ENCODE results near the gene PLPPR2.
"Not testable (repeated sequence)": the region's sequence is repeated elsewhere in the genome, so short reads cannot be mapped to it uniquely, and the experiment has no call there.

Gene PLPPR2

DNA sequence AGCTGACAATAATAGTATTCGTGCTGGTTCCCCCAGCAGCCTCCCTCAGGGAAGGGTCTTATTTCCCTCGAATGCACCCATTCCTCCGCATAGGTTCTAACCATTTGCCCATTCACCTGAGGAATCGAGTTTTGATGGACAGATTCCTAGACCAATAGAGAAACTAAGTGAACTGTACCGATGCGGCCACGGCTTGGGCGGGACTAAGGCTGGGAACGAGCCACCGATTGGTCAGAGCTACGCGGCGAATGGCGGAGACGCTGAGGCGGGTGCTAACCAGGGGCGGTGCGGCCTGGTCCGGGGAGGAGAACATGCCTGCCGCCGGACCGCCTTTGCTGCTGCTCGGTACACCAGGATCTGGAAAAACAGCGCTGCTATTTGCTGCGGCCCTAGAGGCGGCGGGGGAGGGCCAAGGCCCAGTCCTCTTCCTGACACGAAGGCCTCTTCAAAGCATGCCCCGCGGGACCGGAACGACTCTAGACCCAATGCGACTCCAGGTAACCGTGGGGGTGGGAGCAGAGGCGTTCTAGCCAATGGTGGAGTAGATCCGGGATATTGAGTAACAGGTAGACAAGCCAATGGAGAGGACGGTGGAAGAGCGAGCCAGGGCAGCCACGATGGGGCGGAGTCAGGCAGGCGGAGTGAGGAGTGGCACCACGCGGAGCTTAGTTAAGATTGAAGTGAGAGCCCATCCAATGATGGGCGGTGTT lies 19.4 kb downstream of the PLPPR2 start, which contains the start of gene SWSAP1:
Gene SWSAP1, plus strand, starts transcription at position 234 of the 710 bp plus-strand sequence. Its CDS starts 15 bp downstream, at position 249.
- DNase-seq: peak; percentile 99 to 100

DNA sequence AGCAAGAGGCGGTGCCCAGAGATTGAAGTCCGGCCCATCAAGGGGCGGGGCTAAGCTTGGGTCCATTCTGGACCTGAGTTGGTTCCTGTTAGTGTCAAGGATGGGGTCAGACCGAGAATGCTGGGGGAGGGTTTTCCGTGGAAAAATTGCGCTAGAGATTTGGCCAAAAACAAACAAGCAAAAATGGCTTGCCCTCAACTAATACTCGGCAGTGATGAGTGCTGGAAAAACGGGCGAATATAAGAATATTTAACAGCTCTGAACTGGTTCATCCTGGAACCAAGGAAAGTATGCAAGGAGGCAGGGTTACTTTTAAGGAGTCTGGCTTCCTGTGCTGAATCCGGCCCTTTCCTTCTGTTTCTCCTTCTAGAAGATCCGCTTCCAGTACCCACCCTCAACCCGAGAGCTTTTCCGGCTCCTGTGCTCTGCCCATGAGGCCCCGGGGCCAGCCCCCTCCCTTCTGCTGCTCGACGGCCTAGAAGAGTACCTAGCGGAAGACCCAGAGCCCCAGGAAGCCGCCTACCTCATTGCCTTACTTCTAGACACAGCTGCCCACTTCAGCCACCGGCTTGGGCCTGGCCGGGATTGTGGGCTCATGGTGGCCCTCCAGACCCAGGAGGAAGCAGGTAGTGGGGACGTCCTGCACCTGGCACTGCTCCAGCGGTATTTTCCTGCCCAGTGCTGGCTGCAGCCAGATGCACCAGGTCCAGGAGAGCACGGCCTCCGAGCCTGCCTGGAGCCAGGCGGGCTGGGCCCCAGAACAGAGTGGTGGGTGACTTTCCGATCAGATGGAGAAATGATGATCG lies 20.1 kb downstream of the PLPPR2 start:
- peak in 1 of 2 donors; percentile 20 for DNase-seq

DNA sequence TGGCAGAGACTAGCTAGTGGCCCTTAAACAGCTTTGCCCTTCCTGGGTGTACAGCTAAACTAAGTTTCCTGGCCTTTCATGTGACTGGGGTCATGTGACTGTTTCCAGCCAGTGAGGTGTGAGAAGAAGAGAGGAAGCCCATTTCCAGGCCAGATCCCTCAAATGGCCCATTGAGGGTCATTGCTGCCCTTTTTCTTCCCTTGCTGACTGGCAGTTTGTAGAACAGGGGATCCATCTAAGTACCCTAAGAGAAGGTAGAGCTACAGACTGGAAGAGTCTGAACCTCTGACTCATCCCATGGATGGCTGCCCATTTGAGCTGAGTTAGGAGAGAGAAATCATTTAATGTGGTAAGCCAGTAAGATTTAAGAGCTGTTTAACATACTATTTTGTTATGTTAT lies 22.0 kb downstream of the PLPPR2 start:
- DNase-seq: peak; percentile 63 to 68

DNA sequence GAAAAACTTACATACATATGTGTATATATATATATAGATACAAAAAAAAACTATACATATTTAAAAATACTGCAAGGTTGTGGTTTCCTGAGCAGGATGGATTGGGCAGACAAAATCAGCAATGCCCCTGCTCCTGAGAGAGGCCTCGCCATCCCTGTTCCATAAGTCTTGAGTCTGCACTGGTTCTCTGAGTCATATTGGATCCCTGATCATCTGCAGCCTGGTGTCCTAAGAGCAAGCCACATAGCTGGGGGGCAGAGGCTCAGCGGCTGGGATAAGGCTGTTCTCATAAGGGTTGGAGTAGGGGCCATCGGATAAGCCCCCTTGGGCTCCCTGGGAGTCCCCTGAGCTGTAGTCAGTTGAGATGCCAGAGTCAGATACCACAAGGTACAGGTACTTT lies 22.5 kb downstream of the PLPPR2 start:
- no peak for DNase-seq

DNA sequence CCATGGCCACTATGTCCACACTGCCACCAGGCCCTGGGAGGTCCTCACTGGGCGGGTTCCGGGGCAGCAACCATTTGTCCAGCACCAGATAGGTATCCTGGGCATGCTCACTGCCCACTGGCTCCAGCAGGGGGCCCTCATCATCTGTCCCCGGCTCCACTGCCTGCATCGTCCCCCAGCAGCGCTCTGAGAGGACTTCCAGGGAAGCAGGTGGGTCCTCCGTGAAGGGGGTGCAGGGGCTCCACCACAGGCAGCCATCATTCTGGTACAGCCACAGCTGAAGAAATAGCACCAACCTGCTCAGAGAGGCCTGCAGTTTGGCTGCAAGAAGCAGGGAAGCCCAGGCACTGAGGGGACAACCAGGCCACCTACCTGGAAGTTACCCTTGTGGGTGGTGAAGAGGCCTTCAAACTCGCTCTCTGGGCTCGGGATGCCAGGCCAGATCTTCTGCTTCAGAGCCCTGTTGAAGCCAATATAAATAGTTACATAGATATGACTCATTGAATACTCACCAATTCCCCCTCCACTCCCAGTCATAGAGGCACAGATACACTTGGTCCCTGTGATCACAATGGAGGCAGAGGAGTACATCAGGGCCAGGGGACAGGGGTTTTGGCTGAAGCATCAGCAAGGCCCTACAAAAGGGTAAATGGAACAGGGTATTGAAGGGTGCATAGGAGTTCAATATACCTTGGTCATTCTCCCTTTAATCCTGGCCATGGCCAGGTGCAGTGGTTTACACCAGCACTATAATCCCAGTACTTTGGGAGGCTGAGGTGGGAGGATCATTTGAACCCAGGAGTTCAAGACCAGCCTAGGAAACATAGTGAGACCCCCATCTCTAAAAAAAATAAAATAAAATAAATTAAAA lies 23.3 kb downstream of the PLPPR2 start:
- peak in 1 of 2 donors; percentile 35 for DNase-seq

DNA sequence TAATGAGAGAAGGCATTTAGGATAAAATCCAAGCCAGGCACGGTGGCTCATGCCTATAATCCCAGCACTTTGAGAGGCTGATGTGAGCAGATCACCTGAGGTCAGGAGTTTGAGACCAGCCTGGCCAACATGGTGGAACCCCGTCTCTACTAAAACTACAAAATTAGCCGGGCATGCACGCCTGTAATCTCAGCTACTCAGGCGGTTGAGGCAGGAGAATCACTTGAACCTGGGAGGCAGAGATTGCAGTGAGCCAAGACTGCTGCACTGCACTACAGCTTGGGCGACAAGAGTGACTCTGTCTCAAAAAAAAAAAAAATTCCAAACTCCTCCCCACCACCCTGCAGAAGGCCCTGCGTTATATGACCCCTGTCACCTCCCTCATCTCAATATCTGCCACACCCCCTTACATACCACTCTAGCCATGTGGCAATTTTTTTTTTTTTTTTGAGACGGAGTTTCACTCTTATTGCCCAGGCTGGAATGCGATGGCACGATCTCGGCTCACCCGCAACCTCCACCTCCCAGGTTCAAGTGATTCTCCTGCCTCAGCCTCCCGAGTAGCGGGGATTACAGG lies 24.1 kb downstream of the PLPPR2 start:
- DNase-seq: not testable (repeated sequence)

DNA sequence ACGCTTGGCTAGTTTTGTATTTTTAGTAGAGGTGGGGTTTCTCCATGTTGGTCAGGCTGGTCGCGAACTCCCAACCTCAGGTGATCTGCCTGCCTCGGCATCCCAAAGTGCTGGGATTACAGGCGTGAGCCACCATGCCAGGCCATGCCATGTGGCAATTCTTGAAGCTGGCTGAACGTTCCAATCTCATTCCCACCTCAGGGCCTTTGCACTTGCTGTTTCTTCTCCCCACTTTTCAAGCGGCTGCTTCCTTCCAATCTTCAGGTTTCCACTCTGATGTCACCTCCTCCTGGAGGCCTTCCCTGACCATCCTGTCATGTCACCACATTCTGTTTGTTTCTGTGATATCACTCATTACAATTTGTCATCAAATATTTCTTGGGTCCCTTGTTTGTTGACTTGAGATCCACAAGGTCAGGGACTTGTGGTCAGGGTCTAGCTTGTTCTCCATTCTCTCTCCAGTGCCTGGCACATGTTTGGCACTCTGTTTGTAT lies 24.7 kb downstream of the PLPPR2 start:
- DNase-seq: no peak

DNA sequence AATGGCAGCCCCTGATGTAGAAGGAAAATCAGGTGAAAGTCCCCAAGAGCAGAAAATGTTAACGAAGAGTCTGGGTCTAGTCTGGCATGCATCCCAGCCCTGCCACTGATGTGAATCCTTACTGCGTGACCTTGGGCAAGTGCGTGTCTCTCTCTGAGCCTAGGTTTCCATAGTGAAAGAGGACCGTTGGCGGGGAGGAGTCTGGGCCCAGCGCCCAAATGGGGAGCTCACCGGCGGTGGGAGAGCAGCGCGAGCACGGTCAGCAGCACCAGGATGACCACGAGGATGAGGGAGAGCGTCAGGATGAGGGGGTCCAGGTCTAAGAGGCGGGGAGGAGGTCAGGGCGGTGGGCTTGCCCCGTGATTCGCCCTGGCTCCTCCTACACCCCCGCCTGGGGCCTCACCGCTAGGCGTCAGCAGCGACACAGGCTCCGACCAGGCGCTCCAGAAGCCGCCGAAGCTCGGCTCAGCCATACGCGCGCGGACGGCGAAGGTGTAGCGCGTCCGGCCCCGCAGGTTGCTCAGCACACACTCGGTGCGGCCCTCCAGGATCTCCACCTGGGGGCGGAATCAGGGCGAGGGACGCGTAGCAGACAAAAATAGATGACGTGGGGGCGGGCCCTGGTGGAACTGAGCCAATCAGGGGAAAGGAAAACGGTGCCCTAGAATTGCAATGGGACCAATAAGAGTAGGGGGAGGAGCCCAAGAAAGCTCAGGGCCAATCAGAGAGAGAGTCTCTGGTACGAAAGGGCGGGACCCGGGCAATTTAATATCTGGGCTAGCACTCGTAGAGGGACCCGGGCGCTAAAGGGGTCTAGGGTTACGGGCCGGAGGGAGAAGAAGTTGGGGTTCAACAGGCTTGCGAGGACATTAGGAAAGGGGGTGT lies 25.7 kb downstream of the PLPPR2 start:
- DNase-seq: peak; percentile 93 to 95

DNA sequence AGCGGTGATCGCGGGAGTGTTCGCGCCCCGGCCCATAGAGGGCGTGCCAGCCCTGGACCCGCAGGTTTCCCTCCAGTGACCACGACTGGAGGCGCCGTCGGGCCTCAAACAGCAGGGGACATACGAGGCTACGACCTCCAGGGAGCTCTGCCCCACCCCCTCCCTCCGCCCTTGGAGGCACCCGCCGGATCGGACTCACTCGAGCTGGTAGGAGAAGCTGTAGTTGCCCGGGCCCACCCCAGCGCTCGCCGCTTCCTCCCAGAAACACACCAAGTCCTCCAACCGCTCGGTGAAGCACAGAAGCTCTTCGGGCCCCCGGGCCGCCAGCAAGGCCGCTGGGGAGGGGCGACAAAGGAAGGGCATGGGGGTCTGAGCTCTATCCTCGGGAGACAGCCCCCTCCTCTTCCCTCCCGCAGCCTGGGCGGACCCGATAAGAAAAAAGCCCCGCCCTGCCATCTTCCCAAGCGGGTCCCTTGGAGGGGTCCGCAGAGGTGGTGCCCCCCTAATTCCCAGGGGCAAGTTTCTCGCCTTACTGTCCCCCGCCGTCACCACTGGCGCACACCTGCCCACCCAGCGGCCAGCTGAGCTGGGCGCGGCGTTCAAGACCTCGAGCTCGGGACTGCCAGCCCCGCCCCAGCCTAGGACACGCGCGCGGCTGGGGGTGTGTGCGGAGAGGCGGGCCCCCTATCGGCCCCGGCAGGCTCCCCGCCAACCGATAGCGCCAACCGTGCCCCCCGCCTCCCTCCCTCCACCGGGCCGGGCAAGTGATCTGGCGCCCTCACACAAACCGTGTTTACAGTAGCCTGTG lies 27.9 kb downstream of the PLPPR2 start:
- DNase-seq: peak in 1 of 2 donors; percentile 69

DNA sequence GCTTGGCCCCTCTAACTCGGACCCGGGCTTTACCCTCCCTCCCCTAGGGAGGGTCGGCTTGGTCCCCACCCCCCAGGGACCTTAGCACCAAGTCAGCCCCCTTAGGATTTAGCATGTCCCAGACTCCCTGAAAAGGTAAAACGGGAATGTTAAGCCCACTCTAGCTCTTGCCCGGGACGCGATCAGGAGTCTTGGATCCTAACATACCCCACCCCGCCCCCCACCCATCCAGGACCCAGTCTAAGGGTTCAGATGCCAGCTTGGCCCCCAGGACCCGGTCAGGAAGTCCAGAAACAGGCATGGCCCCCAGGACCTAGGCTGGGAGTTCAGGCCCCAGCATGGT lies 28.4 kb downstream of the PLPPR2 start:
- no peak for DNase-seq

DNA sequence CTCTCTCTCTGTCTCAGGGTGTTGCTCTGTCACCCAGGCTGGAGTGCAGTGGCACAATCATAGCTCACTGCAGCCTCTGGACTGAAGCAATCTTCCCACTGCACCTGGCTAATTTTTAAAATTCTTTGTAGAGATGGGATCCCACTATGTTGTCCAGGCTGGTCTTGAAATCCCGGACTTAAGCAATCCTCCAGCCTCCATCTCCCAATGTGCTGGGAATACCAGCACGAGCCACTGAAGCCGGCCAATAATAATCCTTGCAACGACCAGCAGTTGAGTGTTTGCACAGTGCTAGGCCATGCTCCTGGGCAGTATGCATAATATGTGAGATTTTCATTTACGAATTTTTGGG lies 29.5 kb downstream of the PLPPR2 start:
- no peak for DNase-seq

DNA sequence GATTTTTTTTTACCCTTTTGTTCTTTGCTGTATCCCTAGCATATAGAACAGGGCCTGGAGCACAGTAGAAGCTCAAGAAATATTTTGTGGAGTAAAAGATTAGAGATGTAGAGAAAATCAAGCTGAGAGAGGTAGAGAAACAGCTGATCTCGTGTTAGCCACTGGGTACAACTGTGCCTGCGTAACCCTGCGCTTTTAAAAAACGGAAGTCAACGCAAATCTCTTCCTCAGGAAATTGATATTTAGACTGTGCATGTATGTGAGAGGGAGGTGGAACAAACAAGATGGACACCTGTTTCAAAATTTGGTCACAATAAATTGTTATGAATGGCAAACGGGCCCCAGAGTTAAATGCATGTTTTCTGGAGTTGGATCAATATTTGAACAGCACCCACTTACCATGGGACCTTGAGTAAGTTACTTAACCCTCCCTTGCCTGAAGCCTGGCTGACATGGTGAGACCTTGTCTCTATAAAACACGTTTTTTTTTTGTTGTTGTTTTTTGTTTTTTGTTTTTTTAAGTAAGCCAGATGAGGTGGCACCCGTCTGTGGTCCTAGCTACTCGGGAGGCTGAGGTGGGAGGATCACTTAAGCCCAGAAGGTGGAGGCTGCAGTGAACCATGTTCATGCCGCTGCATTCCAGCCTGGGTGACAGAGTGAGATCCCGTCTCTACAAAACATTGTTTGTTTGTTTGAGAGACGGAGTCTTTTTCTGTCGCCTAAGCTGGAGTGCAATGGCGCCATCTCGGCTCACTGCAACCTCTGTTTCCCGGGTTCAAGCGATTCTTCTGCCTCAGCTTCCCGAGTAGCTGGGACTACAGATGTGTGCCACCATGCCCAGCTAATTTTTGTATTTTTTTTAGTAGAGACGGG lies 32.2 kb downstream of the PLPPR2 start:
- peak in 1 of 2 donors; percentile 51 for DNase-seq

DNA sequence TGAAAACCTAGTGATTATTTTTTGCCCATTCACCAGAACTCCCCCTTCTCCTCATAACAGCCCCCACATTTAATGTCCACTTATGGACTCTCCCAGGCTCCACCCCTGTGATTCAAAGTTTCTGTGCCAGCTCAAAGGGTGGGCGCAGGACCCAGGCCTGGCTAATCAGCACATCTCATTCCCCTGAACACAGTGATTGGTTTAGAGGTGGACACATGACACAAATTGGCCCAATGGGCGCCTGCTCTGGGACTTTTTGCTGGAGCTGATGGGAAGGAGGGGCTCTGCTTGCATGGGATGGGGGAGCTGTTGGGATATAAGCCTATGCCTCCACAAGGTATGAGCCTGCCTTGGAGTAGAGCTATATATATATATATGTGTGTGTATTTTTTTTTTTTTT lies 35.1 kb downstream of the PLPPR2 start:
- no peak for DNase-seq

DNA sequence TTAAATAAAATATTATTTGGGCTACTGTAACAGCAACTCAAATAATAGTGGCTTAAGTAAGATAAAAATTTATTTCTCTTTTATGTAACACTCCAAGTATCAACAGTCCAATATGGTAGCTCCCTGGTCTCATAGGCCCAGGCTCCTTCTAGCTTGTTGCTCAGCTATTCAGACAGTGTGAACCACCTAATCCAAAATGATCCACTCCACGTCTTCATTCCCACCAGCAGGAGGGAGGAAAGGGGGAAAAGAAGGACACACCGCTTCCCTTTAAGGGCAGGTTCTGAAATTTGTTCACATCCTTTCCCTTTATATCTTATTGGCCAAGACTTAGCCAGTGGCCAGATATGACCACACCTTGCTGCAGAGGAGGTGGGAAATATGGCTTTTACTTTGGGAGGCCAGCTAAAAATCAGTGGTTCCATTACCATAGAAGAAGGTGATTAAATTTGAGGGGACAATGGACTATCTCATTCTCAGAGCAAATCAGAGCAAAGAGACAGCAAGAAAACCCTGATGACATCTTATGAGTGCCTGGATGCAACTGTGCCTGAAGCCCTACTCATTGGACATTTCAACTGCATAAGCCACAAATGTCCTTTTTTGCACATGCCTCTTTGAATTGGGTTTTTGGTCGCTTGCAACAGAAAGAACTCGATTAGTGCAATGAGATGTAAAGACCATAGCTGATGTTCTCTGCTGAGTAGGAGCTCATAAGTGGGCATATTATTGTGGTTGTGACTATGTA lies 35.9 kb downstream of the PLPPR2 start:
- DNase-seq: no peak

DNA sequence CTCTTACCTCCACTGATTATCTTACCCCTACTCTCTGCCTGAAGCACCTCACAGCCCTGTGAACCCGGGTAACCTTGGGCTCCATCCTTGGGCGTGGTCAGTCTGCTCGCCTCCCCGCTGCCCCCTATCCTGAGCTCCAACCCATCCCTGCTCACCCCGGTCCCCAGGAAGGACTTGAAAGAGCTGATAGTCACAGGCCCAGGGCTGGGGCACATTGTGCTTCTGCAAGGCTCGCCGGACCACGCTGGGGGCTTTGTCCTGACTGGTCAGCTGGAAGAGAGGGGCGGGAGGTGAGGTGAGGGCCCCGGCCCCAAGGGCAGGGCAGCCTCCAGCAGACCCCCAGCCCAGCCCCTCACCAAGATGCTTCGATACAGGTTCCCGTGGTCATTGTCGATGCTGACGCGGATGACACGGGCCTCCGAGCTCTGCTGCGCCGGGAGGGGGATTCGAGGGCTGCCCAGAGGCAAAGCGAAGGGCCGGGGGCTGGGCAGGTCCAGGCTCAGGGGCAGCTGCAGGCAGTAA lies 41.9 kb downstream of the PLPPR2 start:
- no peak for DNase-seq

DNA sequence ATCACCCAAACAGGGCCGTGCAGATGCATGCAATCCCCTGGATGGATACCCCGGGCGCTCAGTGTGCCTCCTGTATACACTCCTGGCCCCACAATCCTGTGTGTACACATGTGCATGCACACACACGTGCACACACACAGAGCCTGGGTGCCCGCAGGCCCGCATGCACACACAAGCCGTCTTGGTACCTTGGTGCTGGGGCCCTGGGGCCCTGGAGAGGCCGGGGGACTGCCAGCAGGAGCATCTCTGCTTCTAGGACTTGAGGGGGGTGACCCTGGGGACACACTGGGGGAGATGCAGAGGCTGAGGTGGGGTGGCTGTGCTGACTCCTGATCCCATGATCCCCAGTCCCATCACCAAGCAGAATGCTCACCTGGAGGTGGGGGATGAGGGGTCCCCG lies 44.4 kb downstream of the PLPPR2 start:
- no peak for DNase-seq

DNA sequence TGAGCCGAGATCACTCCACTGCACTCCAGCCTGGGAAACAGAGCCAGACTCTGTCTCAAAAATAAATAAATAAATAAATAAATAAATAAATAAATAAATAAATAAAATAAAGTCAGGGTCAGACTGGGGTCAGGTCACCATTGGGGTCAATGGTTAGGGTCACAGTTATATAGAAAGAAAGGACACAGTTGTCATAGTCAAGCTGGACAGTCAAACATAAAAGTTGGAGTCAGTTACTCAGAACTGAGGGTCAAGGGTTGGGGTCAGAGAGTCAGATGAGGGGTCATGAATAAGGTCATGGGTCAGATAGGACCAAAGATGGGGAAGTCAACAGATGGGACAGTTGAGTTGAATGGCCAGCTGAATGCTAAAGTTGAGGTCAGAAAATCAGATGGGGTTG lies 45.6 kb downstream of the PLPPR2 start:
- DNase-seq: no peak

DNA sequence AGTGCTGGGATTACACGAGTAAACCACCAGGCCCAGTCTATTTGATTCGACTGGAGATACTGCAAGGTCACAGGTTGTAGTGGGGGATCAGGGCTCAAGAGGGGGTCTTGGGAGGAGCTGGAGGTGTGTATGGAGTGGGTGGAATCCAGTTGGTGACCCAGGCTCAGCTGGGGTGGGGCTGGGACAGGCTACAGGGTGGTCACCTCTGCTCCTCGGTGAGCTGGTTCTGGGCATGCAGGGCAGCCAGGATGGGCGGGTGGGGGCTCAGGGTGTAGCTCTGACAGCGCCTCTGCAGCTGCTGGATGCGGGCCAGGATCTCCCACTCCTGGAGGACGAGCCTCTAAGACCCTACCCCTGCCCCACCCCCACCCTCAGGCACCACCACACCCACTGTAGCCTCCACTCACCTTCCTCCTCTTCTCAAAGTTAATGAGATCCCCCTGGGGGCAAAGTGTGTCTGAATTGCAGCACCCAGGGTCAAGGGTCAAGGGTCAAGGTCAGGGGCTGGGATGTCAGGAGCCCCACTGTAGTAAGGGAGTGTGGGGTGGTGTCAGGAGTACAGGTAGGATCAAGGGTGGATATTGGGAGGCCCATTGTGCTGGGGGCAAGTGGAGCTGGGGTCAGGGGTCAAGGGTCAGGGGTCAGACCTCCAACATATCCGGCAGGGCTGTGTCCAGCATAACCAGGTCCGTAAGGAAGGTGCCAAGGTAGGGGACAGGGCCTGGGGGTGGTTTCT lies 46.7 kb downstream of the PLPPR2 start:
- no peak for DNase-seq
